Sigmoid colon (tissue), 7 donors: ENCODE results near the gene DIP2C. TPM values are rescaled to one million over a fixed set of nuclear protein-coding genes. Genes with fewer than 3 reads are reported as not detected.

Source experiments
- DNase-seq: peaks from one replicate; pipeline ENCODE4 v3.0.0-alpha.2; 2019
- H3K27ac ChIP-seq, 4 donors: fragments of 200-600 bp; sonication (generic); one replicate each; pipeline ENCODE4 v1.5.1; 2016 to 2019; ENCODE audit warnings: mild to moderate bottlenecking in 1 of 4
- H3K27me3 ChIP-seq, 3 donors: fragments of 200-600 bp; sonication (generic); one replicate each; pipeline ENCODE4 v1.5.1; 2019; ENCODE audit warnings: mild to moderate bottlenecking in 1 of 3
- H3K36me3 ChIP-seq, 4 donors: fragments of 200-600 bp; sonication (generic); one replicate each; pipeline ENCODE4 v1.5.1; 2016 to 2019
- H3K4me1 ChIP-seq, 4 donors: fragments of 200-600 bp; sonication (generic); one replicate each; pipeline ENCODE4 v1.5.1; 2017 to 2019
- H3K4me3 ChIP-seq, 4 donors: fragments of 200-600 bp; sonication (generic); one replicate each; pipeline ENCODE4 v1.5.1; 2017 to 2019; ENCODE audit warnings: mild to moderate bottlenecking in 2 of 4, moderate library complexity in 1 of 4
- H3K9me3 ChIP-seq, 4 donors: fragments of 200-600 bp in 3 of 4; sonication (generic) in 3 of 4; one replicate each; pipeline versions ENCODE4 v1.5.1 to v1.6.1; 2013 to 2019
- EP300 ChIP-seq, 4 donors: sonication (generic); formaldehyde crosslinking; IDR thresholded peaks; one replicate each; pipeline ENCODE4 v1.6.1; 2017; ENCODE audit warnings: antibody characterized with exemption in 4 of 4
- POLR2A ChIP-seq, 2 donors: fragments of 450-650 bp; IDR thresholded peaks; one replicate each; pipeline ENCODE4 v1.6.1; 2016; ENCODE audit warnings: antibody characterized with exemption in 2 of 2, mild to moderate bottlenecking in 2 of 2, moderate library complexity in 2 of 2
- POLR2AphosphoS5 ChIP-seq, 4 donors: sonication (generic); formaldehyde crosslinking; IDR thresholded peaks; one replicate each; pipeline ENCODE4 v1.6.1; 2017; ENCODE audit warnings: antibody characterized with exemption in 4 of 4
- WGBS, 2 donors: extraction: QIAGEN DNeasy Blood & Tissue Kit; methylation state at CpG; one replicate each; pipeline ENCODE4 v1.1.7; 2013; 5-methylcytosine and 5-hydroxymethylcytosine counted together
- intact Hi-C: fragments of 100-400 bp; cut with DNase I; formaldehyde crosslinking; loops from one replicate; pipeline ENCODE4 v1.15.1; 2023
- polyA plus RNA-seq, 3 donors: library from polyadenylated mRNA; stranded (reverse); fragments of 200-250 nt; gene quantifications; one replicate each; pipeline ENCODE4 v1.2.3, GENCODE V29; 2013
- total RNA-seq, 4 donors: library from RNA; depleted of rRNA; stranded (reverse); fragments of >200 nt; gene quantifications; one replicate each; pipeline ENCODE4 v1.1.0, GENCODE V29; 2016
- TF ChIP-seq, protein P1 (sequence below), 4 experiments: fragments of 450-650 bp in 3 of 4; fragments of 200-600 bp in 1 of 4; IDR thresholded peaks; one replicate each; pipeline ENCODE4 v1.5.1; 2016 to 2019; ENCODE audit warnings: antibody characterized with exemption in 4 of 4, mild to moderate bottlenecking in 3 of 4, moderate library complexity in 2 of 4
- donor health status: healthy with polysubstance abuse.
- donor health status: Bipolar disorder and iron deficiency.
- donor health status: healthy.

DIP2C gene
- total and polyA plus RNA-seq, 7 donors = 1.8 to 67.9 (median 42.1) TPM

DNA sequence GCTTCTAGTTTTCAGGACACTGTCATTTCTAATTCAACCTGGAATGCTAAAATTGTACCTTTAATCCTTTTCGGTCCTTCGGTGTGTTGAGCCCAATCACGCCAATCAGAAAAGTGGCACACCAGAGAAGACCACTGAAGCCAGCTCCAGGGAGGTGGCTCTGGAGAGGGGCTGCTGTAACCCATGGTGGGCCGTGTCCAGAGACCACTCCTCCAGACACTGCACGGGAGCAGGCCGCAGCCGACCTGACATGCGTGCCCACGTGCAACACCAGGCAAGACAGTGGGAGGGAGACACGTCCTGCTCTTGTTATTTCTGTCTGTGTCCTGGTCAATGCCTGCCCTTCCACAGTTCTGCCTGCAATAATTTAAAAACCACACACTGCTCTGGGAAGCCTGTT, 308.1 kb downstream of the DIP2C start:
- no peak for DNase-seq
- Histone ChIP-seq H3K27ac (peak overlapping the region in 3 of 4 donors; percentile 71 to 79 (median 76)), H3K36me3 (peaks cover 6 to 72% (median 25%) of the 10 kb centered on the region in 4 donors), H3K9me3 (no peaks in the 10 kb centered on the region), H3K27me3 (no peaks in the 10 kb centered on the region), H3K4me3 (no peak overlapping the region), H3K4me1 (peaks cover 0 to 22% (median 21%) of the 10 kb centered on the region in 4 donors)
- WGBS, 2 donors = 94 to 96% methylated on average over 10 of the region's 10 CpGs
- TF ChIP-seq EP300 (IDR thresholded peaks at IDR 0.05) = no peak
- TF ChIP-seq, protein P1, sequence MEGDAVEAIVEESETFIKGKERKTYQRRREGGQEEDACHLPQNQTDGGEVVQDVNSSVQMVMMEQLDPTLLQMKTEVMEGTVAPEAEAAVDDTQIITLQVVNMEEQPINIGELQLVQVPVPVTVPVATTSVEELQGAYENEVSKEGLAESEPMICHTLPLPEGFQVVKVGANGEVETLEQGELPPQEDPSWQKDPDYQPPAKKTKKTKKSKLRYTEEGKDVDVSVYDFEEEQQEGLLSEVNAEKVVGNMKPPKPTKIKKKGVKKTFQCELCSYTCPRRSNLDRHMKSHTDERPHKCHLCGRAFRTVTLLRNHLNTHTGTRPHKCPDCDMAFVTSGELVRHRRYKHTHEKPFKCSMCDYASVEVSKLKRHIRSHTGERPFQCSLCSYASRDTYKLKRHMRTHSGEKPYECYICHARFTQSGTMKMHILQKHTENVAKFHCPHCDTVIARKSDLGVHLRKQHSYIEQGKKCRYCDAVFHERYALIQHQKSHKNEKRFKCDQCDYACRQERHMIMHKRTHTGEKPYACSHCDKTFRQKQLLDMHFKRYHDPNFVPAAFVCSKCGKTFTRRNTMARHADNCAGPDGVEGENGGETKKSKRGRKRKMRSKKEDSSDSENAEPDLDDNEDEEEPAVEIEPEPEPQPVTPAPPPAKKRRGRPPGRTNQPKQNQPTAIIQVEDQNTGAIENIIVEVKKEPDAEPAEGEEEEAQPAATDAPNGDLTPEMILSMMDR (IDR thresholded peaks at IDR 0.05) = no peak
- no peak for TF ChIP-seq POLR2A (IDR thresholded peaks at IDR 0.05)
- TF ChIP-seq POLR2AphosphoS5 (IDR thresholded peaks at IDR 0.05) = no peak
- intact Hi-C loops = loop anchor here (5.0 kb wide), 1 partner anchor 71 kb away; no protein-coding TSS in a partner anchor

DNA sequence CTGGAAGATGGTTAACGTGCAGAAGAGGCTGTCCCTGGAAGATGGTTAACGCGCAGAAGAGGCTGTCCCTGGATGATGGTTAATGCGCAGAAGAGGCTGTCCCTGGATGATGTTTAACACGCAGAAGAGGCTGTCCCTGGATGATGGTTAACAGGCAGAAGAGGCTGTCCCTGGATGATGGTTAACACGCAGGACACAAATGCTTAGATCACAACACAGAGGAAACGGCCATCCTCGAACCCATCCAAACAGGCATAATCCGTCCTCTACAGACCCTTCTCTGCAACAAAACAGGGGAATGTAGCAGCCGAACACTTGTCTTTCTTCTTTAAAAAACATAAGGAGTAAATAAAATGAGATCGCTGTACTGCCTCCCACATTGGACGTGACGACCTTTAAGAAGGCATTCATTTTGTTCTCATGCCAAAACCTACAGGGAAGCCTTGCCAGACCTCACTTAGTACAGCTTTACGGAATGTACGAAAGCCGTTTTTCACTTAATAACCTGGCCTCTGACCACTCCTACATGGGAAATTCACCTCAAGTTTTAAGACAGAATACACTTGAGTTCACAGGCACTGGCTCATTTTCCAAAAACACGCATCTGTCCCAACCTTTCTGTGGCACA, 309.0 kb downstream of the DIP2C start:
- intact Hi-C loops = loop anchor here (5.0 kb wide), 1 partner anchor 72 kb away; no protein-coding TSS in a partner anchor
- 93 to 94% methylated on average over 17 of the region's 17 CpGs for WGBS, 2 donors
- H3K36me3 ChIP-seq = peaks cover 5 to 68% (median 27%) of the 10 kb centered on the region in 4 donors
- peak; percentile 58 for DNase-seq
- TF ChIP-seq, protein P1 (IDR thresholded peaks at IDR 0.05) = no peak
- peak in 2 of 4 donors; percentile 25 to 52 for TF ChIP-seq EP300 (IDR thresholded peaks at IDR 0.05)
- TF ChIP-seq POLR2AphosphoS5 (IDR thresholded peaks at IDR 0.05) = peak in 3 of 4 donors; percentile 61 to 70 (median 63)
- H3K27ac ChIP-seq = peak overlapping the region in 3 of 4 donors; percentile 71 to 79 (median 76)
- no peaks in the 10 kb centered on the region for H3K27me3 ChIP-seq
- peaks cover 0 to 31% (median 30%) of the 10 kb centered on the region in 4 donors for H3K4me1 ChIP-seq
- H3K4me3 ChIP-seq = no peak overlapping the region
- H3K9me3 ChIP-seq = no peaks in the 10 kb centered on the region

DNA sequence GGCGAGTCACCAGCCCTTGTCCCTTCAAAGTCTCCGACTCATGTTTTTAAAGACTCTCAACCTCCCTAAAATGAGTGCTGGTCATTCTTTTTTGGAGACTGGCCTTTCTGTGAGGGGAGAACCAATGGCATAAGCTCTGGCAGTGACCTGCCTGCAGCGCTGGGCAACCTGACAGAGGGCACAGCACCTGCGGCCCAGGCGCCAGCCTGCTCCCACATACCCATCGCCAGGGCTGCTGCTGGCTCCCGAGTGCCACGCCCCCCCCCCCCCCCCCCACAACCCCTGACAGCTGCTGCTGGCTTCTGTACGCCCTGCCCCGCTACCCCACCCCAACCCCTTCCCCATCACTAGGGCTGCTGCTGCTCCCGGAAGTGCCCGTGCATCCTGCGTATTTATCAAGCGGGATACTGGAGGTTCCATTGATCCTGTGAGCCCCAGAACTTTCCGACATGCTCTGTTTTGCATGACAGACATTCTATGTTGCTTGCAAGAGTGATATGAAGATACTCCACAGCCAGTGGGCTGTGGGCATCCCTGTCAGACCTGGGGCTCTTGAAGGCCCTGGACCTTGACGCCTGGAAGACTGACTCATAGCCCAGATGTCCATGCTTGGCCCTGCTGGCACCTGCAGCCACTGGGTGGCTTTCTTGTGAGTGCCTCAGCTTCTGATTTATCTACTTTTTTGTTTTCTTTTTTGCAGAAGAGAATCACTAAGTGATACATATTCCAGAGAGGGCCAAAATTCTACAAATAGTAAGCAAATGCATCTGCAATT, 310.4 kb downstream of the DIP2C start:
- Histone ChIP-seq H3K36me3 (peaks cover 3 to 64% (median 19%) of the 10 kb centered on the region in 4 donors), H3K4me3 (no peak overlapping the region), H3K9me3 (no peaks in the 10 kb centered on the region), H3K27me3 (no peaks in the 10 kb centered on the region), H3K27ac (peak overlapping the region in 1 of 4 donors; percentile 79), H3K4me1 (peaks cover 0 to 44% (median 40%) of the 10 kb centered on the region in 4 donors)
- intact Hi-C loops = loop anchor here (10.0 kb wide), 1 partner anchor 406 kb away; no protein-coding TSS in a partner anchor
- TF ChIP-seq EP300 (IDR thresholded peaks at IDR 0.05) = no peak
- no peak for TF ChIP-seq POLR2A (IDR thresholded peaks at IDR 0.05)
- TF ChIP-seq, protein P1 (IDR thresholded peaks at IDR 0.05) = no peak
- TF ChIP-seq POLR2AphosphoS5 (IDR thresholded peaks at IDR 0.05) = no peak
- 95 to 98% methylated on average over 16 of the region's 16 CpGs for WGBS, 2 donors
- no peak for DNase-seq

DNA sequence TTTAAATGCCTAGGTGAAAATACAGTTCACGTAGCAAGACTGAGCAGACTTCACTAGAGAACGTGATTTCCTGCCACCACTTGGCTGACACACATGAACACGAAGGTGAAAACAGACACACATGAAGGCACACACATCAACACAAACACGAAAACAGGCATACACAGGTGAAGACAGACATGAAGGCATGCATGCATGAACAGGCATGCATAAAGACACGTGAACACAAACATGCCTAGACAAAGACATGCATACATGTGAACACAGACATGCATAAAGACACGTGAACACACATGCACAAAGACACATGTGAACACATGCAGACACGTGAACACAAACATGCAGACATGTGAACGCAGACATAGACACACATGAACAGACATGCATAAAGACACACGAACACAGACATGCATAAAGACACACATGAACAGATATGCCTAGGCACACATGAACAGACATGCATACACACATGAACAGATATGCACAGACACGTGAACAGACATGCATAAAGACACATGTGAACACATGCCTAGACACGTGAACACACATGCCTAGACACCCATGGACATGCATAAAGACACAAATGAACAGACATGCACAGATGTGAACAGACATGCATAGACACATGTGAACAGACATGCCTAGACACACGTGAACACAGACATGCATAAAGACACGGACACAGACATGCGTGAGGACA, 311.1 kb downstream of the DIP2C start:
- intact Hi-C loops = loop anchor here (10.0 kb wide), 1 partner anchor 406 kb away; no protein-coding TSS in a partner anchor
- no peak for TF ChIP-seq POLR2A (IDR thresholded peaks at IDR 0.05)
- TF ChIP-seq EP300 (IDR thresholded peaks at IDR 0.05) = no peak
- TF ChIP-seq, protein P1 (IDR thresholded peaks at IDR 0.05) = no peak
- no peak for TF ChIP-seq POLR2AphosphoS5 (IDR thresholded peaks at IDR 0.05)
- no peak overlapping the region for H3K27ac ChIP-seq
- WGBS, 2 donors = 92 to 95% methylated on average over 14 of the region's 14 CpGs
- H3K27me3 ChIP-seq = no peaks in the 10 kb centered on the region
- peaks cover 3 to 57% (median 19%) of the 10 kb centered on the region in 4 donors for H3K36me3 ChIP-seq
- no peak overlapping the region for H3K4me3 ChIP-seq
- H3K4me1 ChIP-seq = peaks cover 0 to 51% (median 48%) of the 10 kb centered on the region in 4 donors
- no peaks in the 10 kb centered on the region for H3K9me3 ChIP-seq
- no peak for DNase-seq
